ENCODE data around the gene IREB2. TPM values are rescaled to one million over a fixed set of nuclear protein-coding genes. Genes with fewer than 3 reads are reported as not detected.

The IREB2 gene
- polyA plus RNA-seq, 3 donors, result 11.7 to 25.5 (median 16.7) TPM

DNA sequence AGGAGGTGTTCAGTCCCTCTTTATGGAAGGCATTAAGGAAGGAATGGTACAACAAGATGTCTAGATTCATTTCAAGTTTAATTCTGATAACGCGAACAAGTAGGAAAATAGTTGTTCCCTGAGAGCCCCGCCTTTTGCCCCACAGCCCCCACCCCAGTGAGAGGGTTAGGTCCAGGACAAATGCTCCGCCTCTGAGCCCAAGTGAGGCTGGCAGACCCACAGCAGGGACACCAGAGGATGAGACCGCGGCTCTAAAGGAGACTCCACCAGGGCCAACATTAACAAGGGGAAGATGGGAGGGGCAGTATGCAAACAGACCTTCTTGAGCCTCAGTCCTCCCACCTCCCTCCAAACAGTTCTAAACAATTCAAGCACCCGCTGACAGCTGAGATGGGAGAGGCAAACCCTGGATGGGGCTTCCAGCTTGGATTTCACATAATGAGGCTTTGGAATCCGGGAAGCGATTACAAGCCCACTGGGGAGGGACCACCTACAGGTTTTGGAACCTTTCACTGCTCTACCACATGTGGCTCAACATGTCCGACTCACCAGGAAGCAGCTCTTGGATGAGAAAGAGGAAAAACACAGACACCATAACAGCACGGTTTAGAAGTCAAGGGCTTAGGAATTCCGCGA lies 42.9 kb upstream of the IREB2 start:
- Mint-ChIP-seq H3K27me3 (ENCODE audit: low read depth in 3 of 3) (no peaks in the 10 kb centered on the region), H3K4me3 (no peak overlapping the region), H3K27ac (no peak overlapping the region)

DNA sequence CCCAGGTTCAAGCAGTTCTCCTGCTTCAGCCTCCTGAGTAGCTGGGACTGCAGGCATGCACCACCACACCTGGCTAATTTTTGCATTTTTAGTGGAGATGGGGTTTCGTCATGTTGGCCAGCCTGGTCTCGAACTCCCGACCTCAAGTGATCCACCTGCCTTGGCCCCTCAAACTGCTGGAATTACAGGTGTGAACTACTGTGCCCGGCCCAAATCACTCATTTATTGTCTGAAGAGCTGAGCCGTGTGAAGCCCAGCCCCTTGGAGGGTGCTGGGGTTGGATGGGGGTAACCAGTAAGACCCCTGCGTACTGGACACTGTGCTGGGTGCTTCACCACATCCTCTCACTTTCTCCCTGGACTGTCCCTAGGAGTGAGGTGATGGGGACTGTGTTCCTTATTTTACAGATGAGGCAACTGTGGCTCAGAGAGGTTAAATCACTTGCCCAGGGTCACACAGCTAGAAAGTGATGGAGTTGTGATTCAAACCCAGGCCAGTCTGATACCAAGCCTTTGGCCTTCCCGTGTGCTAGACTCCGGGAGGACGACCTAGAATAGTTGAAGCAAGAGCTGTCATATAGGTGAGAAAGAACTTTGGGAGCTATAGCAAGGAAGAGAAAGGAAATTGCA lies 41.7 kb upstream of the IREB2 start:
- H3K4me1 Mint-ChIP-seq, result peaks cover 31% of the 10 kb centered on the region
- Histone ChIP-seq H2AFZ (ENCODE audit: insufficient read depth, low read depth, low read length, poor library complexity, severe bottlenecking) (no peak overlapping the region), H3K4me3 (replicated peaks in 1 of 3; ENCODE audit: low read depth in 2 of 3, low read length in 3 of 3) (no peak overlapping the region), H3K9ac (ENCODE audit: insufficient read depth, low read length, poor library complexity, severe bottlenecking) (no peak overlapping the region), H3K4me1 (ENCODE audit: control insufficient read depth in 1 of 2, insufficient read depth in 2 of 2, low read length in 2 of 2) (peaks cover 23 to 27% of the 10 kb centered on the region in 2 donors), H3K79me2 (ENCODE audit: insufficient read depth, low read length) (no peaks in the 10 kb centered on the region), H3K9me3 (replicated peaks in 1 of 2; ENCODE audit: control insufficient read depth in 1 of 2, insufficient read depth in 1 of 2, low read length in 2 of 2) (no peaks in the 10 kb centered on the region), H3K4me2 (replicated peaks; ENCODE audit: extremely low read depth, low read length, poor library complexity, severe bottlenecking) (no peak overlapping the region), H3K27ac (ENCODE audit: low read depth in 1 of 2, low read length in 2 of 2) (no peak overlapping the region), H4K20me1 (ENCODE audit: insufficient read depth, low read length) (no peaks in the 10 kb centered on the region), H3K27me3 (ENCODE audit: control insufficient read depth in 2 of 2, insufficient read depth in 2 of 2, low read length in 2 of 2) (no peaks in the 10 kb centered on the region), H3K36me3 (replicated peaks in 1 of 2; ENCODE audit: control insufficient read depth in 1 of 2, insufficient read depth in 2 of 2, low read length in 2 of 2) (no peaks in the 10 kb centered on the region)
- no peak for TF ChIP-seq CTCF (IDR thresholded peaks at IDR 0.05)
- no peaks in the 10 kb centered on the region for H3K9me3 Mint-ChIP-seq
- no peaks in the 10 kb centered on the region for H3K36me3 Mint-ChIP-seq
- no peaks in the 10 kb centered on the region for H3K27me3 Mint-ChIP-seq (ENCODE audit: low read depth in 3 of 3)
- no peak overlapping the region for H3K4me3 Mint-ChIP-seq
- intact Hi-C loops (cut with micrococcal nuclease), result no loop called here
- DNase-seq, result no peak
- WGBS (ENCODE audit: insufficient coverage), result 100% methylated on average over 3 of the region's 9 CpGs
- H3K27ac Mint-ChIP-seq, result no peak overlapping the region

More for the DNA sequence above, 42.9 kb upstream of the IREB2 start:
- intact Hi-C loops (cut with micrococcal nuclease), result no loop called here
- Histone ChIP-seq H3K9ac (ENCODE audit: insufficient read depth, low read length, poor library complexity, severe bottlenecking) (no peak overlapping the region), H3K27ac (ENCODE audit: low read depth in 1 of 2, low read length in 2 of 2) (no peak overlapping the region), H3K79me2 (ENCODE audit: insufficient read depth, low read length) (no peaks in the 10 kb centered on the region), H3K4me2 (replicated peaks; ENCODE audit: extremely low read depth, low read length, poor library complexity, severe bottlenecking) (no peak overlapping the region), H2AFZ (ENCODE audit: insufficient read depth, low read depth, low read length, poor library complexity, severe bottlenecking) (no peak overlapping the region), H4K20me1 (ENCODE audit: insufficient read depth, low read length) (no peaks in the 10 kb centered on the region), H3K27me3 (ENCODE audit: control insufficient read depth in 2 of 2, insufficient read depth in 2 of 2, low read length in 2 of 2) (no peaks in the 10 kb centered on the region), H3K36me3 (replicated peaks in 1 of 2; ENCODE audit: control insufficient read depth in 1 of 2, insufficient read depth in 2 of 2, low read length in 2 of 2) (no peaks in the 10 kb centered on the region), H3K4me3 (replicated peaks in 1 of 3; ENCODE audit: low read depth in 2 of 3, low read length in 3 of 3) (no peak overlapping the region), H3K4me1 (ENCODE audit: control insufficient read depth in 1 of 2, insufficient read depth in 2 of 2, low read length in 2 of 2) (peaks cover 22 to 23% of the 10 kb centered on the region in 2 donors), H3K9me3 (replicated peaks in 1 of 2; ENCODE audit: control insufficient read depth in 1 of 2, insufficient read depth in 1 of 2, low read length in 2 of 2) (no peaks in the 10 kb centered on the region)
- WGBS (ENCODE audit: insufficient coverage), result 100% methylated on average over 1 of the region's 13 CpGs
- H3K36me3 Mint-ChIP-seq, result no peaks in the 10 kb centered on the region
- DNase-seq, result no peak
- H3K9me3 Mint-ChIP-seq, result peaks cover 0 to 3% (median 2%) of the 10 kb centered on the region in 7 donors
- no peak for TF ChIP-seq CTCF (IDR thresholded peaks at IDR 0.05)
- peaks cover 34% of the 10 kb centered on the region for H3K4me1 Mint-ChIP-seq

Data from CD14-positive monocyte (primary cell).